Hematopoietic multipotent progenitor cell treated with erythropoietin and hydrocortisone succinate and interleukin-3 and kit ligand, for 4 days (in vitro differentiated cells): ENCODE measurements around the gene OR7C2.

ENCODE experiments used
- DNase-seq: peaks from one replicate; pipeline ENCODE4 v3.0.0-alpha.2; 2015

OR7C2 gene

GRCh38 chr19:14979476-14980255 lies 38.4 kb downstream of the OR7C2 start, which contains the start of gene SLC1A6:
SLC1A6 (minus strand) TSS chr19:14979864; CDS start chr19:14972910, 6,954 bp downstream.
- peak; percentile 15 for DNase-seq

GRCh38 chr19:14985133-14985532 lies 43.8 kb downstream of the OR7C2 start:
- DNase-seq: no peak
